Measurements from ENCODE around the gene MYO5B. TPM values are rescaled to one million over a fixed set of nuclear protein-coding genes. Genes with fewer than 3 reads are reported as not detected.

The MYO5B gene
- total and polyA plus RNA-seq, 2 donors (not counting 1 experiment from before 2014, with no cell fraction given), result 0.30 to 1.7 TPM

DNA sequence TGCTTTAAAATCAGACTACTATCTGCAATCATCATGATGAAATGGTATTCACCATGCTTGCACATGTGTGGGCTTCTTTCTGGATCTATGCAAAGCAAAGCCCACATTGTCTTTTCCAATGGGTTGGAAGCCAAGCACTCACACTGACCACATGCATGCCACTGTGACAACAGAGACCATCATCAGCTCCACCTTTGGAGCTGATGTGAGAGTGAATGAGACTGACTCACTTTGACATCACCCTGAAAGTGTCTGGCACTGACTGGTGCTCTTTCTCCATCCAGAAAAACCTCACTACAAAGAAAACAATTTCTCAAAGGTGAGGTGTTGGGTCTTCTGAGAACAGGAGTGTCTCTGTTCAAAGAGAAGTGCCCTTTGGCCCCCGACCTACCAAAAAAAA lies 4.7 kb downstream of the MYO5B start:
- Histone ChIP-seq H3K27ac (ENCODE audit: low read length in 2 of 2) (no peak overlapping the region), H3K27me3 (replicated peaks in 1 of 4; ENCODE audit: control extremely low read depth in 1 of 4, control insufficient read depth in 3 of 4, insufficient read depth in 4 of 4, low read length in 3 of 4) (peaks cover 0 to 22% (median 9%) of the 10 kb centered on the region in 4 experiments), H3K4me3 (ENCODE audit: control extremely low read depth in 1 of 5, extremely low read depth in 1 of 5, insufficient read depth in 1 of 5, low read depth in 2 of 5, low read length in 4 of 5) (no peak overlapping the region), H3K79me2 (ENCODE audit: control insufficient read depth, insufficient read depth, low read length) (no peaks in the 10 kb centered on the region), H3K9me3 (ENCODE audit: control extremely low read depth in 1 of 3, control insufficient read depth in 2 of 3, insufficient read depth in 1 of 3, low read length in 2 of 3) (no peaks in the 10 kb centered on the region), H3K4me1 (ENCODE audit: control insufficient read depth in 2 of 2, insufficient read depth in 2 of 2, low read length in 2 of 2) (peaks cover 29 to 34% of the 10 kb centered on the region in 2 donors), H4K20me1 (ENCODE audit: control insufficient read depth, insufficient read depth, low read length, poor library complexity, severe bottlenecking) (no peaks in the 10 kb centered on the region), H3K9ac (ENCODE audit: low read length) (no peak overlapping the region), H3K36me3 (replicated peaks in 1 of 2; ENCODE audit: control extremely low read depth in 1 of 2, control insufficient read depth in 1 of 2, extremely low read depth in 1 of 2, insufficient read depth in 2 of 2, low read length in 1 of 2) (no peaks in the 10 kb centered on the region), H2AFZ (ENCODE audit: insufficient read depth, low read depth, low read length, poor library complexity, severe bottlenecking) (no peak overlapping the region), H3K4me2 (replicated peaks; ENCODE audit: low read depth, low read length, poor library complexity, severe bottlenecking) (no peak overlapping the region)
- ChIA-PET POLR2A (no interaction called here), CTCF (no interaction called here)
- Mint-ChIP-seq H3K4me3 (no peak overlapping the region), H3K27ac (no peak overlapping the region), H3K9me3 (ENCODE audit: insufficient read depth) (no peaks in the 10 kb centered on the region), H3K27me3 (peaks cover 46% of the 10 kb centered on the region), H3K4me1 (peaks cover 10% of the 10 kb centered on the region)
- intact Hi-C loops (cut with micrococcal nuclease), result no loop called here
- ATAC-seq (ENCODE audit: low read depth) (no peak), DNase-seq (no peak)
- WGBS (ENCODE audit: insufficient coverage), result no CpG with 5 or more reads among the region's 1 CpG
- TF ChIP-seq EZH2 (IDR thresholded peaks at IDR 0.05; ENCODE audit: borderline replicate concordance, insufficient read depth, low read depth, low read length, poor library complexity, severe bottlenecking), result no peak
- TF ChIP-seq, protein P1, sequence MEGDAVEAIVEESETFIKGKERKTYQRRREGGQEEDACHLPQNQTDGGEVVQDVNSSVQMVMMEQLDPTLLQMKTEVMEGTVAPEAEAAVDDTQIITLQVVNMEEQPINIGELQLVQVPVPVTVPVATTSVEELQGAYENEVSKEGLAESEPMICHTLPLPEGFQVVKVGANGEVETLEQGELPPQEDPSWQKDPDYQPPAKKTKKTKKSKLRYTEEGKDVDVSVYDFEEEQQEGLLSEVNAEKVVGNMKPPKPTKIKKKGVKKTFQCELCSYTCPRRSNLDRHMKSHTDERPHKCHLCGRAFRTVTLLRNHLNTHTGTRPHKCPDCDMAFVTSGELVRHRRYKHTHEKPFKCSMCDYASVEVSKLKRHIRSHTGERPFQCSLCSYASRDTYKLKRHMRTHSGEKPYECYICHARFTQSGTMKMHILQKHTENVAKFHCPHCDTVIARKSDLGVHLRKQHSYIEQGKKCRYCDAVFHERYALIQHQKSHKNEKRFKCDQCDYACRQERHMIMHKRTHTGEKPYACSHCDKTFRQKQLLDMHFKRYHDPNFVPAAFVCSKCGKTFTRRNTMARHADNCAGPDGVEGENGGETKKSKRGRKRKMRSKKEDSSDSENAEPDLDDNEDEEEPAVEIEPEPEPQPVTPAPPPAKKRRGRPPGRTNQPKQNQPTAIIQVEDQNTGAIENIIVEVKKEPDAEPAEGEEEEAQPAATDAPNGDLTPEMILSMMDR (IDR thresholded peaks at IDR 0.05), result no peak

DNA sequence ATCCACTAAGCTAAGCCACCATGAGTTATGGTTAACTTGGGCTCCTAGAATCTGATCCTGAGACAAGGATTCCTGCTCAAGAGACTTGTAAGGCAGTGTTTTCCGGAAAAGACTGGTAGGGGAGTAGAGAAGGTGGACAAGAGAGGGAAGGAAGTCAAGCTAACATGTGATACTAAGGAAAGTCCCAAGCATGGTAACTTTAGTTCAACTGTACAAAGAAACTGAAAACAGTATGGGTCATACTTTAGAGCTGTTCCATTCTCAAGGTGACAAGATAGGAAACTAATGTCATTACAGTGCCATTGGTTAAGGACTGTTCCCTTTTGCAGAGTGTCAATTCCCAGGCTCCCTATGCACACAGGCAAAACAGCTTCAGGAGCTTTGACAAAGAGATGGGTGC lies 5.8 kb downstream of the MYO5B start:
- Histone ChIP-seq H3K27me3 (replicated peaks in 1 of 4; ENCODE audit: control extremely low read depth in 1 of 4, control insufficient read depth in 3 of 4, insufficient read depth in 4 of 4, low read length in 3 of 4) (peaks cover 0 to 22% (median 8%) of the 10 kb centered on the region in 4 experiments), H3K9ac (ENCODE audit: low read length) (no peak overlapping the region), H3K36me3 (replicated peaks in 1 of 2; ENCODE audit: control extremely low read depth in 1 of 2, control insufficient read depth in 1 of 2, extremely low read depth in 1 of 2, insufficient read depth in 2 of 2, low read length in 1 of 2) (no peaks in the 10 kb centered on the region), H3K9me3 (ENCODE audit: control extremely low read depth in 1 of 3, control insufficient read depth in 2 of 3, insufficient read depth in 1 of 3, low read length in 2 of 3) (no peaks in the 10 kb centered on the region), H3K4me2 (replicated peaks; ENCODE audit: low read depth, low read length, poor library complexity, severe bottlenecking) (peak overlapping the region; percentile 20), H3K4me3 (ENCODE audit: control extremely low read depth in 1 of 5, extremely low read depth in 1 of 5, insufficient read depth in 1 of 5, low read depth in 2 of 5, low read length in 4 of 5) (no peak overlapping the region), H3K79me2 (ENCODE audit: control insufficient read depth, insufficient read depth, low read length) (no peaks in the 10 kb centered on the region), H3K4me1 (ENCODE audit: control insufficient read depth in 2 of 2, insufficient read depth in 2 of 2, low read length in 2 of 2) (peaks cover 25 to 29% of the 10 kb centered on the region in 2 donors), H2AFZ (ENCODE audit: insufficient read depth, low read depth, low read length, poor library complexity, severe bottlenecking) (no peak overlapping the region), H4K20me1 (ENCODE audit: control insufficient read depth, insufficient read depth, low read length, poor library complexity, severe bottlenecking) (no peaks in the 10 kb centered on the region), H3K27ac (ENCODE audit: low read length in 2 of 2) (peak overlapping the region in 1 of 2 donors; percentile 38)
- TF ChIP-seq, protein P1 (IDR thresholded peaks at IDR 0.05), result no peak
- no peak for TF ChIP-seq EZH2 (IDR thresholded peaks at IDR 0.05; ENCODE audit: borderline replicate concordance, insufficient read depth, low read depth, low read length, poor library complexity, severe bottlenecking)
- Mint-ChIP-seq H3K27ac (no peak overlapping the region), H3K4me3 (no peak overlapping the region), H3K4me1 (peaks cover 10% of the 10 kb centered on the region), H3K27me3 (peaks cover 49% of the 10 kb centered on the region), H3K9me3 (ENCODE audit: insufficient read depth) (no peaks in the 10 kb centered on the region)
- POLR2A ChIA-PET, result no interaction called here
- DNase-seq (peak; percentile 44), ATAC-seq (ENCODE audit: low read depth) (no peak)
- intact Hi-C loops (cut with micrococcal nuclease), result no loop called here
- CTCF ChIA-PET, result no interaction called here
- 50% methylated on average over 1 of the region's 1 CpG for WGBS (ENCODE audit: insufficient coverage)

Data from B cell (primary cell).